B cell (primary cell): ENCODE results near the gene BBS2. TPM values are rescaled to one million over a fixed set of nuclear protein-coding genes. Genes with fewer than 3 reads are reported as not detected.
A peak's percentile ranks its signal among the peaks of the same experiment; 100 is the strongest.

Experiments
- ATAC-seq: fragments of 200-7000 bp; cut with Tn5 transposase; one replicate; pipeline ENCODE4 v1.10.0; 2021; ENCODE audit warnings: low read depth, mild to moderate bottlenecking, moderate number of reproducible peaks, moderate library complexity
- CTCF ChIA-PET: fragments of 350-600 bp; sonication (Branson Sonifier 250); formaldehyde crosslinking; loops from one replicate; lab custom pipeline; 2021; ENCODE audit warnings: antibody characterized with exemption, inconsistent platforms; lab: Charles Lee
- POLR2A ChIA-PET: fragments of 350-600 bp; sonication (Branson Sonifier 250); formaldehyde crosslinking; loops from one replicate; lab custom pipeline; 2021; ENCODE audit warnings: antibody characterized with exemption; lab: Charles Lee
- DNase-seq: peaks from one replicate; pipeline ENCODE4 v3.0.0; 2013
- H2AFZ ChIP-seq: 2 replicates; pipeline ENCODE4 v1.6.1; 2012; ENCODE audit warnings: mild to moderate bottlenecking, low read depth, low read length; ENCODE audit not compliant: insufficient read depth, poor library complexity, severe bottlenecking
- H3K27ac ChIP-seq, 2 donors: 1 replicate in 1 of 2; 2 replicates in 1 of 2; pipeline ENCODE4 v1.5.1; 2012 to 2013; ENCODE audit warnings: low read length in 2 of 2, mild to moderate bottlenecking in 2 of 2, moderate library complexity in 1 of 2
- H3K27me3 ChIP-seq, 4 experiments: fragments of 200-600 bp in 1 of 4; sonication (generic) in 1 of 4; replicated peaks in 1 of 4; 1 replicate in 2 of 4; 2 replicates in 2 of 4; pipeline versions ENCODE4 v1.6.1 to v1.7.0; 2013 to 2016; ENCODE audit warnings: low read length in 3 of 4, mild to moderate bottlenecking in 2 of 4, mixed read lengths in 1 of 4, moderate library complexity in 1 of 4; ENCODE audit not compliant: insufficient read depth in 4 of 4, control insufficient read depth in 3 of 4; ENCODE audit errors: control extremely low read depth in 1 of 4
- H3K36me3 ChIP-seq, 2 experiments: replicated peaks in 1 of 2; 1 replicate in 1 of 2; 2 replicates in 1 of 2; pipeline versions ENCODE4 v1.6.1 to v1.7.1; 2013; ENCODE audit warnings: low read length in 1 of 2; ENCODE audit not compliant: insufficient read depth in 2 of 2, control insufficient read depth in 1 of 2; ENCODE audit errors: control extremely low read depth in 1 of 2, extremely low read depth in 1 of 2
- H3K4me1 ChIP-seq, 2 donors: fragments of 200-600 bp in 1 of 2; sonication (generic) in 1 of 2; 1 replicate in 1 of 2; 2 replicates in 1 of 2; pipeline versions ENCODE4 v1.5.1 to v1.6.1; 2013 to 2017; ENCODE audit warnings: low read length in 2 of 2; ENCODE audit not compliant: control insufficient read depth in 2 of 2, insufficient read depth in 2 of 2
- H3K4me2 ChIP-seq: replicated peaks from 2 replicates; pipeline ENCODE3; 2012; ENCODE audit warnings: mild to moderate bottlenecking, low read depth, low read length; ENCODE audit not compliant: poor library complexity, severe bottlenecking
- H3K4me3 ChIP-seq, 5 experiments: fragments of 200-600 bp in 1 of 5; sonication (generic) in 1 of 5; 1 replicate in 3 of 5; 2 replicates in 2 of 5; pipeline versions ENCODE4 v1.5.1 to v1.7.0; 2011 to 2016; ENCODE audit warnings: low read length in 4 of 5, mild to moderate bottlenecking in 4 of 5, low read depth in 2 of 5, control low read depth in 1 of 5, moderate library complexity in 1 of 5; ENCODE audit not compliant: insufficient read depth in 1 of 5; ENCODE audit errors: control extremely low read depth in 1 of 5, extremely low read depth in 1 of 5
- H3K79me2 ChIP-seq: fragments of 200-600 bp; sonication (generic); one replicate; pipeline ENCODE4 v1.6.0; 2016; ENCODE audit warnings: low read length; ENCODE audit not compliant: control insufficient read depth, insufficient read depth
- H3K9ac ChIP-seq: fragments of 200-600 bp; sonication (generic); 2 replicates; pipeline ENCODE4 v1.6.1; 2017; ENCODE audit warnings: mild to moderate bottlenecking, low read length, moderate library complexity
- H3K9me3 ChIP-seq, 3 donors: one replicate each; pipeline versions ENCODE4 v1.6.1 to v1.7.1; 2013; ENCODE audit warnings: low read length in 2 of 3; ENCODE audit not compliant: control insufficient read depth in 2 of 3, insufficient read depth in 1 of 3; ENCODE audit errors: control extremely low read depth in 1 of 3
- H4K20me1 ChIP-seq: 2 replicates; pipeline ENCODE4 v1.6.0; 2012; ENCODE audit warnings: mild to moderate bottlenecking, low read length; ENCODE audit not compliant: insufficient read depth, control insufficient read depth, poor library complexity, severe bottlenecking
- H3K27ac Mint-ChIP-seq: one replicate; pipeline ENCODE4 v1.8.0; 2021; ENCODE audit warnings: mixed read lengths
- H3K27me3 Mint-ChIP-seq: one replicate; pipeline ENCODE4 v1.8.0; 2021; ENCODE audit warnings: mixed read lengths
- H3K4me1 Mint-ChIP-seq: one replicate; pipeline ENCODE4 v1.8.0; 2021; ENCODE audit warnings: mixed read lengths
- H3K4me3 Mint-ChIP-seq: one replicate; pipeline ENCODE4 v1.8.0; 2021; ENCODE audit warnings: mixed read lengths
- H3K9me3 Mint-ChIP-seq: one replicate; pipeline ENCODE4 v1.8.0; 2022; ENCODE audit warnings: mixed read lengths; ENCODE audit not compliant: insufficient read depth
- CTCF ChIP-seq: fragments of 200-600 bp; IDR thresholded peaks from one replicate; pipeline ENCODE4 v1.8.0; 2022; ENCODE audit warnings: antibody characterized with exemption, mild to moderate bottlenecking
- EZH2 ChIP-seq: IDR thresholded peaks from 2 replicates; pipeline ENCODE4 v1.6.1; 2012; ENCODE audit warnings: borderline replicate concordance, low read depth, mild to moderate bottlenecking, moderate library complexity, low read length; ENCODE audit not compliant: insufficient read depth, poor library complexity, severe bottlenecking
- WGBS: methylation state at CpG from one replicate; pipeline ENCODE4 v1.1.5; 2013; ENCODE audit warnings: missing lambda C conversion rate; ENCODE audit not compliant: insufficient coverage; 5-methylcytosine and 5-hydroxymethylcytosine counted together
- intact Hi-C: fragments of 100-400 bp; cut with micrococcal nuclease; formaldehyde crosslinking; loops from one replicate; pipeline ENCODE4 v1.10.0; 2022
- polyA minus RNA-seq: library from RNA; depleted of rRNA, polyadenylated mRNA; stranded (reverse); fragments of >200 nt; gene quantifications from 2 replicates; pipeline ENCODE4 v1.2.3, GENCODE V29; 2012
- polyA plus RNA-seq: library from polyadenylated mRNA; depleted of rRNA; stranded (reverse); fragments of >200 nt; gene quantifications from 2 replicates; pipeline ENCODE4 v1.2.3, GENCODE V29; 2012
- total RNA-seq, 2 donors: library from RNA; stranded (reverse); fragments of 120-200 nt in 1 of 2; gene quantifications; 1 replicate in 1 of 2; 2 replicates in 1 of 2; pipeline versions ENCODE4 v1.2.3 to v1.2.4, GENCODE V29; 2013 to 2022

Gene BBS2
- total RNA-seq (63.4 and 69.6 TPM in 2 replicates), polyA plus RNA-seq (49.4 and 70.8 TPM in 2 replicates), polyA minus RNA-seq (17.6 and 26.3 TPM in 2 replicates)
- total RNA-seq (2013) = 63.5 TPM

GRCh38 chr16:56519459-56520250, at the start of gene BBS2:
Gene BBS2, minus strand, starts transcription at chr16:56520024. Its CDS starts 162 bp downstream, at chr16:56519862.
- no peak for TF ChIP-seq CTCF
- TF ChIP-seq EZH2 = no peak
- Mint-ChIP-seq H3K27me3 (no peaks in the 10 kb centered on the region), H3K4me3 (peak within 1 kb of the TSS; percentile 90), H3K27ac (peak within 1 kb of the TSS; percentile 89), H3K4me1 (peaks cover 38% of the 10 kb centered on the region), H3K9me3 (no peaks in the 10 kb centered on the region)
- ATAC-seq = peak; percentile 90
- Histone ChIP-seq H3K4me1 (peaks cover 9 to 18% of the 10 kb centered on the region in 2 donors), H3K79me2 (peaks cover 22% of the 10 kb centered on the region), H2AFZ (peak within 1 kb of the TSS; percentile 99), H3K36me3 (no peaks in the 10 kb centered on the region), H3K4me2 (peak within 1 kb of the TSS; percentile 80), H4K20me1 (no peaks in the 10 kb centered on the region), H3K27me3 (no peaks in the 10 kb centered on the region), H3K9me3 (no peaks in the 10 kb centered on the region), H3K4me3 (peak within 1 kb of the TSS; percentile 64 to 97 (median 92)), H3K27ac (peak within 1 kb of the TSS; percentile 58 to 80), H3K9ac (peak within 1 kb of the TSS; percentile 93)
- ChIA-PET CTCF (interaction anchor here (1.1 to 2.1 kb wide), 3 partner anchors 13 to 184 kb away, joined by 3 to 7 read pairs (median 5); no protein-coding TSS in a partner anchor), POLR2A (interaction anchor here (0.7 to 1.2 kb wide), 2 partner anchors 182 to 414 kb away, joined by 3 to 4 read pairs; no protein-coding TSS in a partner anchor)
- WGBS = under 1% methylated on average over 65 of the region's 65 CpGs
- peak; percentile 94 for DNase-seq
- intact Hi-C loops = loop anchor here (1.0 kb wide), 3 partner anchors 68 to 163 kb away; partner anchors contain the start of genes MT1X, MT2A, NUDT21 and OGFOD1
